ENCODE measurements around the gene ARVCF.

The ARVCF gene

DNA sequence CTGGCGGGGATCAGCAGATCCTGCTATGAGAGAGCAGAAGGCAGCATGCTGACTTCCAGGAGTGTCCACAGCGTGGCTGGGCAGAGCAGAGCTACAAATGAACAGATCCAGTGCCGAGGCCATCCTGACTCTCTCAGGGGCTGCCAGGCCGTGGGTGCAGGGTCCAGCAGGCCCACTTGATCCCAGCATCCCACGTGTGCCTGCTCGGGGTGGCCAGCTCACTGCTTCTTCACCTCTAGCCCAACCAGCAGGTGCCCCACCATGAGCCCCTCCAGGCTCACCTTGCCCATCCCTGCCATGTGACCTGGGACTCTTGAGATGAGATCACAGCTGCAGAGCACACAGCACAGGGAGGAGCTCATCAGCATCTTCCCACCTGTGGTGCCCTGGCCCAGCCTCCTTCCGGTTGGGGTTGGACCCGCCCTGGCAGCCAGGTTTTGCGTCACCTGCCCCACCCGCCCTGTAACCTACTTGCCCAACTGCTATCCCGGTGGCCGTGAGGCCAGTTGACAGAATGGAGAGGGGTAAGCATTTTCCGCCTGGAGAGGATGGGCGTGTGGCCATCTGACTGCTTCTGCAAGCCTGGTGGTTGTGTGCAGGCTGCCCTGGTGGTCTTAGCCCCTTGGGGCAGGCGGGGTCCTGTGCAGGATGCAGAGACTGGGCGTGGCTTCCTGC, 15.2 kb upstream of the ARVCF start:
- TF ChIP-seq POLR2AphosphoS5 (IDR thresholded peaks at IDR 0.05; ENCODE audit: low read depth, low read length) (no peak), SIN3A (IDR thresholded peaks at IDR 0.05; ENCODE audit: borderline replicate concordance, insufficient read depth, low read length) (no peak), FOXP2 (optimal IDR thresholded peaks at IDR 0.05; ENCODE audit: borderline replicate concordance, extremely low read depth, extremely low read length, insufficient read depth) (no peak), TAF1 (IDR thresholded peaks at IDR 0.05; ENCODE audit: borderline replicate concordance, insufficient read depth, low read length) (no peak)
- TF ChIP-seq, protein P1, sequence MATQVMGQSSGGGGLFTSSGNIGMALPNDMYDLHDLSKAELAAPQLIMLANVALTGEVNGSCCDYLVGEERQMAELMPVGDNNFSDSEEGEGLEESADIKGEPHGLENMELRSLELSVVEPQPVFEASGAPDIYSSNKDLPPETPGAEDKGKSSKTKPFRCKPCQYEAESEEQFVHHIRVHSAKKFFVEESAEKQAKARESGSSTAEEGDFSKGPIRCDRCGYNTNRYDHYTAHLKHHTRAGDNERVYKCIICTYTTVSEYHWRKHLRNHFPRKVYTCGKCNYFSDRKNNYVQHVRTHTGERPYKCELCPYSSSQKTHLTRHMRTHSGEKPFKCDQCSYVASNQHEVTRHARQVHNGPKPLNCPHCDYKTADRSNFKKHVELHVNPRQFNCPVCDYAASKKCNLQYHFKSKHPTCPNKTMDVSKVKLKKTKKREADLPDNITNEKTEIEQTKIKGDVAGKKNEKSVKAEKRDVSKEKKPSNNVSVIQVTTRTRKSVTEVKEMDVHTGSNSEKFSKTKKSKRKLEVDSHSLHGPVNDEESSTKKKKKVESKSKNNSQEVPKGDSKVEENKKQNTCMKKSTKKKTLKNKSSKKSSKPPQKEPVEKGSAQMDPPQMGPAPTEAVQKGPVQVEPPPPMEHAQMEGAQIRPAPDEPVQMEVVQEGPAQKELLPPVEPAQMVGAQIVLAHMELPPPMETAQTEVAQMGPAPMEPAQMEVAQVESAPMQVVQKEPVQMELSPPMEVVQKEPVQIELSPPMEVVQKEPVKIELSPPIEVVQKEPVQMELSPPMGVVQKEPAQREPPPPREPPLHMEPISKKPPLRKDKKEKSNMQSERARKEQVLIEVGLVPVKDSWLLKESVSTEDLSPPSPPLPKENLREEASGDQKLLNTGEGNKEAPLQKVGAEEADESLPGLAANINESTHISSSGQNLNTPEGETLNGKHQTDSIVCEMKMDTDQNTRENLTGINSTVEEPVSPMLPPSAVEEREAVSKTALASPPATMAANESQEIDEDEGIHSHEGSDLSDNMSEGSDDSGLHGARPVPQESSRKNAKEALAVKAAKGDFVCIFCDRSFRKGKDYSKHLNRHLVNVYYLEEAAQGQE (IDR thresholded peaks at IDR 0.05; ENCODE audit: insufficient read depth in 1 of 2, low read depth in 2 of 2, low read length in 2 of 2): no peak

DNA sequence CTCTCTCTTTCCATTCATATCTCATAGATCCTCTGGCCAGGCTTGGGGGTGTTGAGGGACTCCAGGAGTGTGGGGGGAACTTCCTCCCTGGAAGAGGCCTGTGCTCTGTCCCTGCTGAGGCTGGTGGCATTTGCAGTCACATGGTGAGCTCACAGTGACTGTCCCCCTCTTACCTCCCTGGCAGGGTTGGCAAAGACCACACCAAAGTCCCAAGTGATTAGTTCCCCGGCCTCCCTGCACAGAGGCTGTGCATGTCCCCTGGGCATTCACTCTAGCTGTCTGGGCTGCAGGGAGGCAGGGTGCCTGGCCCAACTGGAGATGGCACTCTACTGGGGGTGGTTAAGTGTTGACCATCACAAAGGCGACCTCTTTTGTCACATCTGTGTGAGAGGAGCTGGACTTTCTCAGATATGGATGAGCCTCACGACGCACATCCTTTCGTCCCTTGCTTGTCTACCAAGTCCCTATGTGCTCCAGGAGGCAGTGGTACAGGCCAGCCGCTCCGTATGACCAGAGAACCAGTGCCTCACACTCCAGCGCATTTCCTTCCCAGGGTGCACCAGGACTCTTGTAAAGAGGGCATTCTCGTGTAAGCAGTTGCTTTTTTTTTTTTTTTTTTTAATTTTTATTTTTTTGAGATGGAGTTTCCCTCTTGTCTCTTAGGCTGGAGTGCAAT, 13.1 kb upstream of the ARVCF start:
- TF ChIP-seq FOXP2 (optimal IDR thresholded peaks at IDR 0.05; ENCODE audit: borderline replicate concordance, extremely low read depth, extremely low read length, insufficient read depth) (no peak), SIN3A (IDR thresholded peaks at IDR 0.05; ENCODE audit: borderline replicate concordance, insufficient read depth, low read length) (no peak), POLR2AphosphoS5 (IDR thresholded peaks at IDR 0.05; ENCODE audit: low read depth, low read length) (no peak), TAF1 (IDR thresholded peaks at IDR 0.05; ENCODE audit: borderline replicate concordance, insufficient read depth, low read length) (no peak)
- TF ChIP-seq, protein P1 (IDR thresholded peaks at IDR 0.05; ENCODE audit: insufficient read depth in 1 of 2, low read depth in 2 of 2, low read length in 2 of 2): no peak

DNA sequence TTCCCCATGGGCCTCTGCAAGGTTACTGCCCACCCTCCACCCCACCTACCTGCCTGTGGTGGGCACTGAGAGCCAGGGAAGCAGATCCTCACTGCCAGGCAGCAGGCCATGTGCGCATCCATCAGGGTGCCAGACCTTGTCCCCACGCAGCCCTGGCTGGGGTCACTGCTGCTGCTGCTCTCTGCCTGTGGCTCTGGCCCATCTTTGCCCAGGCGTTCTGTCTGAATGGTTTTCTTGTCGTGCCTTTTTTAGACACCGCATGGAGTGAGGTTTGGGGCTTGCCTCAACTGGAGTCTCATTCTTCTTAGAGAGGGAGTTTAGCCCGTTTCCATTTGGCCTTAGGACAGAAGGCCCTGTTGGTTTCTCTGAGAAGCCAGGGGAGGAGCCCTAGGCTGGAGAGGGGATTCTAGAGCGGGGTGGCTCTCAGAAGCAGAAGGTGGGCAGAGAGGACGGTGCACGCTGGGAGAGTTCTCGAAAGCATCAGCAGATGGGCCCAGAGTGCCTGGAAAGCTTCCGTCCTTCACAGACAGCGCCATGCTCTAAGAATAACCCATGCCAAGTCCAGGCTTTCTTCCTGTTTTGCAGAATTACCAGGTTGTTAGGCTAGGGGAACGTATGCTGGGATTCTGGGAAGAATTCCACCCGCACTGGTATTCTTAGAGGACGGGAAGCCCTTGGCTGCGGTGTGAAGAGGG, 12.4 kb upstream of the ARVCF start:
- TF ChIP-seq TAF1 (IDR thresholded peaks at IDR 0.05; ENCODE audit: borderline replicate concordance, insufficient read depth, low read length) (no peak), SIN3A (IDR thresholded peaks at IDR 0.05; ENCODE audit: borderline replicate concordance, insufficient read depth, low read length) (no peak), FOXP2 (optimal IDR thresholded peaks at IDR 0.05; ENCODE audit: borderline replicate concordance, extremely low read depth, extremely low read length, insufficient read depth) (no peak)

DNA sequence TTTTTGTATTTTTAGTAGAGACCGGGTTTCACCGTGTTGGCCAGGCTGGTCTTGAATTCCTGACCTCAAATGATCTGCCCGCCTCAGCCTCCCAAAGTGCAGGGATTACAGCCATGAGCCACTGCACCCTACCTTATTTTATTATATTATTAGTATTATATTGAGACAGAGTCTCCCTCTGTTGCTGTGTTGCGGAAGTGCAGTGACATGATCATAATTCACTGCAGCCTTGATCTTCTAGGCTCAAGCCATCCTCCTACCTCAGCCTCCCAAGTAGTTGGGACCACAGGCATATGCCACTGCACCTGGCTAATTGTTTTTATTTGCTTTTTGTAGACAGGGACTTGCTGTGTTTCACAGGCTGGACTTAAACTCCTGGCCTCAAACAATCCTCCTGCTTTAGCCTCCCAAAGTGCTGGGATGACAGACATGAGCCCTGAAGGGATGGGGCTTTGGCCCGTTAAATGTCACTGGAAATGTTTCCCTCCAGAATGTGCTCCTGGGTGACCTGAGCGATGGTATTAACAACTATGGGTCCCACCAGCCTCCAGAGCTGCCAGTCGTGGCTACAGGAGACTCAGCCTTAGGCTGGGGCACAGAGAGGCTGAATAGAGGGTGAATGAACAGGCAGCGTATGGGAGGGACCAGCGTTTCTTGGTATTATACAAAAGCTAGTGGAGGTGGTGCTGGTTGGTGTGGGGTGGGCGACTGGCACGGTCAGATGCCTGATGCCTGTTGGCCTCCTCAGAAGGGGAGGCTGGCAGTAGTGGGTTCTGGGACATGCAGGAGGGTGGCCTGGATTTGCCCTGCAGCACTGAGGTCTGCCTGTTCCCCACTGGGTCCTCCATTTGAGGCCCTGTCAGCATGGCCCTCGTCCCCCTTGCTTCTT, 11.6 kb upstream of the ARVCF start:
- no peak for TF ChIP-seq FOXP2 (optimal IDR thresholded peaks at IDR 0.05; ENCODE audit: borderline replicate concordance, extremely low read depth, extremely low read length, insufficient read depth)
- TF ChIP-seq, protein P1 (IDR thresholded peaks at IDR 0.05; ENCODE audit: insufficient read depth in 1 of 2, low read depth in 2 of 2, low read length in 2 of 2): no peak
- no peak for TF ChIP-seq SIN3A (IDR thresholded peaks at IDR 0.05; ENCODE audit: borderline replicate concordance, insufficient read depth, low read length)
- TF ChIP-seq TAF1 (IDR thresholded peaks at IDR 0.05; ENCODE audit: borderline replicate concordance, insufficient read depth, low read length): no peak
- no peak for TF ChIP-seq POLR2AphosphoS5 (IDR thresholded peaks at IDR 0.05; ENCODE audit: low read depth, low read length)

Data from PFSK-1 (cell line).